GM19099 (cell line): ENCODE data around the gene ACO1.

ENCODE experiments used
- POLR2A ChIP-seq: IDR thresholded peaks from 3 replicates; pipeline ENCODE4 v1.6.1; 2011; ENCODE audit warnings: low read depth; ENCODE audit not compliant: insufficient read length; ENCODE audit errors: extremely low read depth

The ACO1 gene

DNA sequence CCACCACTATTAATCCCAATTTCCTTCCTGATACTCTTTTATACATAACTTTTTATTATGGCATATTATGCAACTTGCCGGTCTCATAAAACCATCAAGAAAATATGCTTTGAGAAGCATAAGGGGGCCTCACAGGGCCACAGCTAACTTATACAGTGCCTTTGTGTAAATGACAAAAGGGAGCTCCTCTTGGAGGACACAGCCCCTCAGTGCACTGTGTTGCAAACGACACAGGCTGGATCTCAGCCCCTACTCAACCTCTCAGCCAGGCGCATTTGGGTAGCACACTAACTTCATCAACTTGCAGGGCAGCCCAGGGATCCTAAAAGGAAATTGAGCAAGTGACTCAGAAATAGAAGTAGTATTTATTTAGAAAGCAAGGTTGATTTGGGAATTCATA, 106.2 kb downstream of the ACO1 start:
- TF ChIP-seq POLR2A, result no peak

GRCh38 chr9:32497921-32498320, 113.5 kb downstream of the ACO1 start:
- TF ChIP-seq POLR2A, result no peak

DNA sequence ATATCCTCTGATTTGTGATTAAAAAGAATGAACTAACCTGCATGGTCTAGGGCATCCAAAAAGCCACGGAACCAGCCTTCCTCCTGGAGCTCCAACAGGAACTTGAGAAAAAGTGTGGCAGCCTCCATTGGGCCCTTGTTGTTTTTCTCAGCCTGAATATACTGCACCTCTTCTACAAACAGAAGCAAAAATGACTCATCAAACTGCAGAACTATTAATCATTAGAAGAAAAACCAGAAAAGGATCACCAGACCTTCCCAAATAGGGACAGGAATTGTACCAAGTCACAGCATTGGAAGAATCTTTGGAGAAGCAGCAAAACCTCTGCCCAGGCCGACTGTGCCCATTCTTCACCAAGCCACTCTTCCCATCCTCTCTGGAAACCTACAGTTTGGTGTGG, 116.3 kb downstream of the ACO1 start:
- TF ChIP-seq POLR2A, result no peak

DNA sequence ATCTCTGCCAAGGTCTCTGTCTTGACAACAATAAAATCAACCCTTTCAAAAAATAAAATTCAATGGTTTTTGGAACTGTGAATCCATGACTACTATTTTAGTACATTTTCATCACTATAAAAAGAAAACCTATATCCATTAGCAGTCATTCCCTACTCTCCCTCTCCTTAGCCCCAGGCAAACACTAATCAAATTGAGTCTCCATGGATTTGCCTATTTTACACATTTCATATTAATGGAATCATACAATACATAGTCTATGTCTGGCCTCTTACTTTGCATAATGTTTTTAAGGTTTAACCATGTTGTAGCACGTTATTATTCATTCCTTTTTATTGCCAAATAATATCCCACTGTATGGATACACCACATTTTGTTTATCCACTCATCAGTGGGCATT, 117.4 kb downstream of the ACO1 start:
- no peak for TF ChIP-seq POLR2A

- TF ChIP-seq POLR2A, result no peak
These were observed 118.0 kb downstream of the ACO1 start for GRCh38 chr9:32502464-32502863.

DNA sequence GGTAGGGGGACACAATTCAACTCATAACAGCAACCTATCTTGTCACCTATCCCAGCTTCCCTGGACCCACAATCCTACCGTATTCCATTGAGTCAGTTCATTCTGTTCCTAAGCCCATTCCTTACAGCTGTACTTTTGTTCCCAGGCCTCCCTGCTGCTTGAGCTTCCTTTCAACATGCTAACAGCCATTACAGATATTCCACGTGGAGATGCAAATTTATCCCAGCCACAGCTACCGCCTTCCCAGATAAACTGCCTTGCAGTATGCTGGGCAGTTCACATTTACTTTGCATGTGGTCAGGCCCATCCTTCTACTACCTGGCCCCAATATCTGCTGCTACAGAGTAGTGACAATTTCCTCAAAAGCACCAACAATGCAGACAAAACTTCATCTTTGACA, 118.6 kb downstream of the ACO1 start:
- TF ChIP-seq POLR2A, result no peak
